Measurements from ENCODE around the gene MAPK4. TPM values are rescaled to one million over a fixed set of nuclear protein-coding genes. Genes with fewer than 3 reads are reported as not detected.

Gene MAPK4
- total RNA-seq, 1 donor from 2014 or later: 7.0 TPM

- H3K9me3 ChIP-seq: no peaks in the 10 kb centered on the region
- intact Hi-C loops (cut with DNase I): no loop called here
- no peaks in the 10 kb centered on the region for H3K36me3 ChIP-seq
- no peak for DNase-seq
- no peaks in the 10 kb centered on the region for H3K4me1 ChIP-seq
- ATAC-seq: no peak
- TF ChIP-seq CTCF (IDR thresholded peaks at IDR 0.05): no peak
- H3K4me3 ChIP-seq: no peak overlapping the region
- no peaks in the 10 kb centered on the region for H3K27me3 ChIP-seq
- H3K27ac ChIP-seq: no peak overlapping the region
Observed at GRCh38 chr18:50726960-50727589, 167.2 kb downstream of the MAPK4 start.

- no peaks in the 10 kb centered on the region for H3K9me3 ChIP-seq
- intact Hi-C loops (cut with DNase I): no loop called here
- H3K27ac ChIP-seq: no peak overlapping the region
- ATAC-seq (no peak), DNase-seq (no peak)
- H3K4me3 ChIP-seq: no peak overlapping the region
- H3K36me3 ChIP-seq: no peaks in the 10 kb centered on the region
- H3K27me3 ChIP-seq: no peaks in the 10 kb centered on the region
- TF ChIP-seq CTCF (IDR thresholded peaks at IDR 0.05): no peak
- no peaks in the 10 kb centered on the region for H3K4me1 ChIP-seq
Observed at GRCh38 chr18:50727721-50728471, 168.0 kb downstream of the MAPK4 start.

- no peaks in the 10 kb centered on the region for H3K27me3 ChIP-seq
- no peak overlapping the region for H3K27ac ChIP-seq
- TF ChIP-seq CTCF (IDR thresholded peaks at IDR 0.05): no peak
- intact Hi-C loops (cut with DNase I): no loop called here
- no peaks in the 10 kb centered on the region for H3K9me3 ChIP-seq
- no peaks in the 10 kb centered on the region for H3K4me1 ChIP-seq
- ATAC-seq (no peak), DNase-seq (no peak)
- H3K36me3 ChIP-seq: no peaks in the 10 kb centered on the region
- H3K4me3 ChIP-seq: no peak overlapping the region
Observed at GRCh38 chr18:50729376-50729775, 169.5 kb downstream of the MAPK4 start.

GRCh38 chr18:50729986-50730385, 170.1 kb downstream of the MAPK4 start:
- H3K27ac ChIP-seq: no peak overlapping the region
- DNase-seq (no peak), ATAC-seq (no peak)
- no peaks in the 10 kb centered on the region for H3K27me3 ChIP-seq
- no peaks in the 10 kb centered on the region for H3K9me3 ChIP-seq
- no peak for TF ChIP-seq CTCF (IDR thresholded peaks at IDR 0.05)
- H3K36me3 ChIP-seq: no peaks in the 10 kb centered on the region
- intact Hi-C loops (cut with DNase I): no loop called here
- H3K4me1 ChIP-seq: no peaks in the 10 kb centered on the region
- H3K4me3 ChIP-seq: no peak overlapping the region

- no peaks in the 10 kb centered on the region for H3K9me3 ChIP-seq
- no peak overlapping the region for H3K27ac ChIP-seq
- ATAC-seq: no peak
- no peaks in the 10 kb centered on the region for H3K27me3 ChIP-seq
- H3K4me1 ChIP-seq: no peaks in the 10 kb centered on the region
- H3K4me3 ChIP-seq: no peak overlapping the region
- no peak for TF ChIP-seq CTCF (IDR thresholded peaks at IDR 0.05)
- no peak for DNase-seq
- intact Hi-C loops (cut with DNase I): no loop called here
- H3K36me3 ChIP-seq: no peaks in the 10 kb centered on the region
Observed at GRCh38 chr18:50734342-50734741, 174.5 kb downstream of the MAPK4 start.

All from upper lobe of right lung (tissue), 1 donor.